ENCODE measurements around the gene FZD8.
A peak's percentile ranks its signal among the peaks of the same experiment; 100 is the strongest.

DNA sequence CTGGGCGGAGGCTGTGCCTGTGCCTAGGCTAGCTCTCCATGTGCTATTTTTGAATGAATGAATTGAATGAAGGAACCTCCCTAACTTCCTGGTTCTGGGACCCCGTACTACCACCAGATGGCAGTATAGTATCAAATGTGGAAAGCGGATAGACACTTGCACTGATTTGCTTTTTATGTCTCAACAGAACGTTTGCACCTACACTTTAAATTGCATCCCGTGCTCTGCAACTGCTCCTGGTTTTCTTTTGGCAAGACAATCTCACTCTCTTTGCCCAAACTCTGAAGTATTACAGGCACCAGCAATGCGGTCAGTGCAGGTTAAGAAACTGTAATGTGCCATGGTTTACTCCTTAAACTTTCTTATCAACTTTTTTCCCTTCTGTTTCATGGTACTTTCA is 6.5 kb downstream of the FZD8 start:
- TF ChIP-seq YY1 (IDR thresholded peaks at IDR 0.05; ENCODE audit: low read depth), result no peak
- TF ChIP-seq, protein P1, sequence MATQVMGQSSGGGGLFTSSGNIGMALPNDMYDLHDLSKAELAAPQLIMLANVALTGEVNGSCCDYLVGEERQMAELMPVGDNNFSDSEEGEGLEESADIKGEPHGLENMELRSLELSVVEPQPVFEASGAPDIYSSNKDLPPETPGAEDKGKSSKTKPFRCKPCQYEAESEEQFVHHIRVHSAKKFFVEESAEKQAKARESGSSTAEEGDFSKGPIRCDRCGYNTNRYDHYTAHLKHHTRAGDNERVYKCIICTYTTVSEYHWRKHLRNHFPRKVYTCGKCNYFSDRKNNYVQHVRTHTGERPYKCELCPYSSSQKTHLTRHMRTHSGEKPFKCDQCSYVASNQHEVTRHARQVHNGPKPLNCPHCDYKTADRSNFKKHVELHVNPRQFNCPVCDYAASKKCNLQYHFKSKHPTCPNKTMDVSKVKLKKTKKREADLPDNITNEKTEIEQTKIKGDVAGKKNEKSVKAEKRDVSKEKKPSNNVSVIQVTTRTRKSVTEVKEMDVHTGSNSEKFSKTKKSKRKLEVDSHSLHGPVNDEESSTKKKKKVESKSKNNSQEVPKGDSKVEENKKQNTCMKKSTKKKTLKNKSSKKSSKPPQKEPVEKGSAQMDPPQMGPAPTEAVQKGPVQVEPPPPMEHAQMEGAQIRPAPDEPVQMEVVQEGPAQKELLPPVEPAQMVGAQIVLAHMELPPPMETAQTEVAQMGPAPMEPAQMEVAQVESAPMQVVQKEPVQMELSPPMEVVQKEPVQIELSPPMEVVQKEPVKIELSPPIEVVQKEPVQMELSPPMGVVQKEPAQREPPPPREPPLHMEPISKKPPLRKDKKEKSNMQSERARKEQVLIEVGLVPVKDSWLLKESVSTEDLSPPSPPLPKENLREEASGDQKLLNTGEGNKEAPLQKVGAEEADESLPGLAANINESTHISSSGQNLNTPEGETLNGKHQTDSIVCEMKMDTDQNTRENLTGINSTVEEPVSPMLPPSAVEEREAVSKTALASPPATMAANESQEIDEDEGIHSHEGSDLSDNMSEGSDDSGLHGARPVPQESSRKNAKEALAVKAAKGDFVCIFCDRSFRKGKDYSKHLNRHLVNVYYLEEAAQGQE (IDR thresholded peaks at IDR 0.05; ENCODE audit: low read depth), result no peak
- peak; percentile 95 for TF ChIP-seq RAD21 (IDR thresholded peaks at IDR 0.05; ENCODE audit: low read depth)
- TF ChIP-seq EP300 (IDR thresholded peaks at IDR 0.05; ENCODE audit: borderline replicate concordance), result no peak
- TF ChIP-seq TCF12 (IDR thresholded peaks at IDR 0.05; ENCODE audit: low read depth), result no peak
- TF ChIP-seq TAF1 (IDR thresholded peaks at IDR 0.05; ENCODE audit: low read depth), result no peak
- TF ChIP-seq, protein P2, sequence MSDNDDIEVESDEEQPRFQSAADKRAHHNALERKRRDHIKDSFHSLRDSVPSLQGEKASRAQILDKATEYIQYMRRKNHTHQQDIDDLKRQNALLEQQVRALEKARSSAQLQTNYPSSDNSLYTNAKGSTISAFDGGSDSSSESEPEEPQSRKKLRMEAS (IDR thresholded peaks at IDR 0.05), result no peak
- TF ChIP-seq CEBPB (IDR thresholded peaks at IDR 0.05), result no peak
- no peak for TF ChIP-seq CREB1 (IDR thresholded peaks at IDR 0.05; ENCODE audit: low read depth)
- TF ChIP-seq, protein P3, sequence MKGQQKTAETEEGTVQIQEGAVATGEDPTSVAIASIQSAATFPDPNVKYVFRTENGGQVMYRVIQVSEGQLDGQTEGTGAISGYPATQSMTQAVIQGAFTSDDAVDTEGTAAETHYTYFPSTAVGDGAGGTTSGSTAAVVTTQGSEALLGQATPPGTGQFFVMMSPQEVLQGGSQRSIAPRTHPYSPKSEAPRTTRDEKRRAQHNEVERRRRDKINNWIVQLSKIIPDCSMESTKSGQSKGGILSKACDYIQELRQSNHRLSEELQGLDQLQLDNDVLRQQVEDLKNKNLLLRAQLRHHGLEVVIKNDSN (IDR thresholded peaks at IDR 0.05), result no peak
- no peak for TF ChIP-seq FOXM1 (IDR thresholded peaks at IDR 0.05; ENCODE audit: borderline replicate concordance, low read depth)

Measured in Ishikawa (cell line).